ENCODE results near the gene VAPA. TPM values are rescaled to one million over a fixed set of nuclear protein-coding genes. Genes with fewer than 3 reads are reported as not detected.

Gene VAPA
- total RNA-seq, 1 experiment from 2014 or later = 137 TPM

- no peak for TF ChIP-seq OVOL2 (CRISPR knock-in tag; IDR thresholded peaks at IDR 0.05; ENCODE audit: borderline replicate concordance)
- no peak for TF ChIP-seq TCF7 (CRISPR knock-in tag; IDR thresholded peaks at IDR 0.05; ENCODE audit: low read depth)
- TF ChIP-seq NFE2L1 (CRISPR knock-in tag; IDR thresholded peaks at IDR 0.05) = no peak
- DNase-seq (ENCODE audit: low spot score) = no peak
- ChIA-PET CTCF (no interaction called here), POLR2A (no interaction called here)
- peaks cover 24% of the 10 kb centered on the region for H3K36me3 Mint-ChIP-seq
- peaks cover 19% of the 10 kb centered on the region for H3K4me1 Mint-ChIP-seq
- ATAC-seq = no peak
- peaks cover 1% of the 10 kb centered on the region; the same call in 1 of the 2 replicates for H3K27me3 Mint-ChIP-seq (ENCODE audit: low read depth)
- H3K4me3 Mint-ChIP-seq = no peak overlapping the region
- H3K27ac Mint-ChIP-seq = no peak overlapping the region
- H3K9me3 Mint-ChIP-seq = peaks cover 46% of the 10 kb centered on the region
These were observed 59.7 kb downstream of the VAPA start for GRCh38 chr18:9973470-9973869.

DNA sequence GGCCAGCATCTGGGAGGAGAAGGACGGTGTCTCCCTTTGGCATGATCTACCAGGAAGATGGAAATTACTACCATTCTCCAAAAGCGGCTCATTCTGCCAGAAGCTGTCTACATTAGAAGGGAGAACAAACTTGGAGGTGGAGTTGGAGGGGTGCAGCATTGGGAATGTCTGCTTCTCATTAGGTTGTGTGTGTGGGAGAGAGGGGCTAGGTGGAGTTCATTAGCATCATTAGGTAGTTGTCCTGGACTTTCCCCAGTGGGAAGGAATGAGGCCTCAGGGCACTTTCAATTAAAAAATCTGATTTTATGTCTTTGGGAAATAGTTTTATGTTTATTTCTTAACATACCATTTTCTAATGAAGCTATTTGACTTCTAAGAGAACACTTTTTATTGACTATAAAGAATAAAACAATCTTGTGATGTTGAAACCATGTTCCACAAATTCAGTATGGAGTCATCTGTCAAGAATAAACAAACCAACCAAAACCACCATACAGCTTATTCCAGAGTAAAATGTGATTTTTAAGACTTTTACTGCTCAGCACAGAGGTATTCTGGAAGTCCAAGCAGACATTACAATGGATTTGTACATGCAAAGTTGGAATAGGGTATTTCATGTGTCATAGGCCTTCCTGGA, 60.6 kb downstream of the VAPA start:
- Mint-ChIP-seq H3K9me3 (peaks cover 54% of the 10 kb centered on the region), H3K27me3 (ENCODE audit: low read depth) (peaks cover 6% of the 10 kb centered on the region), H3K4me1 (peaks cover 10% of the 10 kb centered on the region), H3K36me3 (peaks cover 24% of the 10 kb centered on the region), H3K27ac (no peak overlapping the region), H3K4me3 (no peak overlapping the region)
- no peak for DNase-seq (ENCODE audit: low spot score)
- no peak for TF ChIP-seq AFF4 (CRISPR knock-in tag; IDR thresholded peaks at IDR 0.05; ENCODE audit: borderline replicate concordance)
- no peak for TF ChIP-seq HMGXB4 (CRISPR knock-in tag; IDR thresholded peaks at IDR 0.05)
- TF ChIP-seq EMX1 (CRISPR knock-in tag; IDR thresholded peaks at IDR 0.05) = no peak
- no peak for TF ChIP-seq IRF2 (CRISPR knock-in tag; IDR thresholded peaks at IDR 0.05; ENCODE audit: borderline replicate concordance, low read depth)
- TF ChIP-seq, protein P1, sequence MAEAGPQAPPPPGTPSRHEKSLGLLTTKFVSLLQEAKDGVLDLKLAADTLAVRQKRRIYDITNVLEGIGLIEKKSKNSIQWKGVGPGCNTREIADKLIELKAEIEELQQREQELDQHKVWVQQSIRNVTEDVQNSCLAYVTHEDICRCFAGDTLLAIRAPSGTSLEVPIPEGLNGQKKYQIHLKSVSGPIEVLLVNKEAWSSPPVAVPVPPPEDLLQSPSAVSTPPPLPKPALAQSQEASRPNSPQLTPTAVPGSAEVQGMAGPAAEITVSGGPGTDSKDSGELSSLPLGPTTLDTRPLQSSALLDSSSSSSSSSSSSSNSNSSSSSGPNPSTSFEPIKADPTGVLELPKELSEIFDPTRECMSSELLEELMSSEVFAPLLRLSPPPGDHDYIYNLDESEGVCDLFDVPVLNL (CRISPR knock-in tag; IDR thresholded peaks at IDR 0.05; ENCODE audit: borderline replicate concordance, low read depth) = no peak
- TF ChIP-seq, protein P2, sequence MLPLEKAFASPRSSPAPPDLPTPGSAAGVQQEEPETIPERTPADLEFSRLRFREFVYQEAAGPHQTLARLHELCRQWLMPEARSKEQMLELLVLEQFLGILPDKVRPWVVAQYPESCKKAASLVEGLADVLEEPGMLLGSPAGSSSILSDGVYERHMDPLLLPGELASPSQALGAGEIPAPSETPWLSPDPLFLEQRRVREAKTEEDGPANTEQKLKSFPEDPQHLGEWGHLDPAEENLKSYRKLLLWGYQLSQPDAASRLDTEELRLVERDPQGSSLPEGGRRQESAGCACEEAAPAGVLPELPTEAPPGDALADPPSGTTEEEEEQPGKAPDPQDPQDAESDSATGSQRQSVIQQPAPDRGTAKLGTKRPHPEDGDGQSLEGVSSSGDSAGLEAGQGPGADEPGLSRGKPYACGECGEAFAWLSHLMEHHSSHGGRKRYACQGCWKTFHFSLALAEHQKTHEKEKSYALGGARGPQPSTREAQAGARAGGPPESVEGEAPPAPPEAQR (CRISPR knock-in tag; IDR thresholded peaks at IDR 0.05) = no peak
- no peak for TF ChIP-seq KAT7 (CRISPR knock-in tag; IDR thresholded peaks at IDR 0.05; ENCODE audit: borderline replicate concordance)
- no peak for TF ChIP-seq ZNF671 (CRISPR knock-in tag; IDR thresholded peaks at IDR 0.05)
- TF ChIP-seq HMGA2 (CRISPR knock-in tag; IDR thresholded peaks at IDR 0.05) = no peak
- CTCF ChIA-PET = no interaction called here
- POLR2A ChIA-PET = no interaction called here
- ATAC-seq = no peak

GRCh38 chr18:9975658-9976057, 61.8 kb downstream of the VAPA start:
- ATAC-seq = no peak
- Mint-ChIP-seq H3K4me3 (no peak overlapping the region), H3K27me3 (ENCODE audit: low read depth) (peaks cover 6% of the 10 kb centered on the region), H3K4me1 (peaks cover 6% of the 10 kb centered on the region; the same call in 1 of the 2 replicates), H3K9me3 (peaks cover 64% of the 10 kb centered on the region), H3K36me3 (peaks cover 24% of the 10 kb centered on the region), H3K27ac (no peak overlapping the region)
- peak; percentile 90 for TF ChIP-seq ZNF317 (CRISPR knock-in tag; IDR thresholded peaks at IDR 0.05; ENCODE audit: borderline replicate concordance, low read depth)
- TF ChIP-seq ZNF219 (CRISPR knock-in tag; IDR thresholded peaks at IDR 0.05; ENCODE audit: borderline replicate concordance) = no peak
- TF ChIP-seq ZNF671 (CRISPR knock-in tag; IDR thresholded peaks at IDR 0.05) = no peak
- DNase-seq (ENCODE audit: low spot score) = no peak
- ChIA-PET CTCF (no interaction called here), POLR2A (no interaction called here)
